Karpas-422 (cell line): Measurements from ENCODE around the gene CFD. TPM values are rescaled to one million over a fixed set of nuclear protein-coding genes. Genes with fewer than 3 reads are reported as not detected.
"Not testable (repeated sequence)": the region's sequence is repeated elsewhere in the genome, so short reads cannot be mapped to it uniquely, and the experiment has no call there.

ENCODE experiments used
- DNase-seq: peaks from one replicate; pipeline ENCODE4 v3.0.0-alpha.2; 2015
- H2AFZ ChIP-seq: fragments of 200-600 bp; sonication (generic); 2 replicates; pipeline ENCODE4 v1.6.1; 2014; ENCODE audit warnings: antibody characterized with exemption, low read length, mixed read lengths
- H3K27ac ChIP-seq: fragments of 200-600 bp; sonication (generic); 2 replicates; pipeline ENCODE4 v1.5.1; 2014; ENCODE audit warnings: mild to moderate bottlenecking, low read length, moderate library complexity
- H3K27me3 ChIP-seq: fragments of 200-600 bp; sonication (generic); 2 replicates; pipeline ENCODE4 v1.6.1; 2014; ENCODE audit warnings: low read length, mixed read lengths
- H3K36me3 ChIP-seq: fragments of 200-600 bp; sonication (generic); 2 replicates; pipeline ENCODE4 v1.6.1; 2014; ENCODE audit warnings: low read length, mixed read lengths; ENCODE audit not compliant: insufficient read depth
- H3K4me1 ChIP-seq: fragments of 200-600 bp; sonication (generic); 2 replicates; pipeline ENCODE4 v1.6.1; 2014; ENCODE audit warnings: mild to moderate bottlenecking, low read length, mixed read lengths
- H3K4me2 ChIP-seq: fragments of 200-600 bp; sonication (generic); 2 replicates; pipeline ENCODE4 v1.6.1; 2014; ENCODE audit warnings: low read length, low read depth, mild to moderate bottlenecking; ENCODE audit not compliant: poor library complexity, severe bottlenecking
- H3K4me3 ChIP-seq: fragments of 200-600 bp; sonication (generic); 2 replicates; pipeline ENCODE4 v1.5.1; 2014; ENCODE audit warnings: mild to moderate bottlenecking, antibody characterized with exemption, low read length, mixed read lengths
- H3K79me2 ChIP-seq: fragments of 200-600 bp; sonication (generic); 2 replicates; pipeline ENCODE4 v1.6.1; 2014; ENCODE audit warnings: mild to moderate bottlenecking, low read length, mixed read lengths
- H3K9ac ChIP-seq: fragments of 200-600 bp; sonication (generic); 2 replicates; pipeline ENCODE4 v1.6.0; 2014; ENCODE audit warnings: low read length
- H3K9me2 ChIP-seq: fragments of 200-600 bp; sonication (generic), shearing (Covaris generic); replicated peaks from 2 replicates; pipeline ENCODE4 v1.6.0; 2014; ENCODE audit warnings: mild to moderate bottlenecking, low read length, moderate library complexity; ENCODE audit not compliant: insufficient read depth
- H3K9me3 ChIP-seq: fragments of 300-700, 200-600 bp; sonication (generic); 2 replicates; pipeline ENCODE4 v1.6.1; 2014; ENCODE audit warnings: low read length, mixed read lengths
- H4K20me1 ChIP-seq: fragments of 200-600 bp; sonication (generic); 2 replicates; pipeline ENCODE4 v1.6.1; 2014; ENCODE audit warnings: mild to moderate bottlenecking, antibody characterized with exemption, low read length, low read depth; ENCODE audit not compliant: insufficient read depth
- total RNA-seq: library from RNA; depleted of rRNA; stranded (reverse); fragments of >200 nt; shearing (Covaris generic); gene quantifications from 2 replicates; pipeline ENCODE4 v1.2.3, GENCODE V29; 2014; ENCODE audit warnings: low replicate concordance

The CFD gene
- total RNA-seq, 1 experiment from 2014 or later, result 1.5 TPM

DNA sequence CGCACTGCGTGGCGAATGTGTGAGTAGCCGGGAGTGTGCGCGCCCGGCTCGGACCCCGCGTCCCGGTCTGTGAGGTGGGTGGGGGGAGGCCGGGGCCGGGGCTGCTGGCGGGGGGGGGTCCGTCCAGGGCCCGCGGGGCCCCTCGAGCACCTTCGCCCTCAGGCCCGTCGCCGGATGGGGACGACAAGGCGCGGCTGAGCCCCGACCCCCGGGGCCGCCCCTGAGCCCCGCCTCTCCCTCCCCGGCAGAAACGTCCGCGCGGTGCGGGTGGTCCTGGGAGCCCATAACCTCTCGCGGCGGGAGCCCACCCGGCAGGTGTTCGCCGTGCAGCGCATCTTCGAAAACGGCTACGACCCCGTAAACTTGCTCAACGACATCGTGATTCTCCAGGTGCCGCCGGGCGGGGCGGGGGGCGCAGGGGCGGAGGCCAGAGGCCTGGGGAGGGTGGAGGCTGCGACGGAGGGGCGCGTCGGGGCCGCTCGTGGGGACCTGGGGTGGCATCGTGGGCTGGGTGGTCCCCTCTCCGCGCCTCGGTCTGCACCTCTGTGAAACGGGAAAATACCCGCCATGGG lies 6.4 kb upstream of the CFD start:
- Histone ChIP-seq H3K9me2 (no peaks in the 10 kb centered on the region), H3K9me3 (no peaks in the 10 kb centered on the region), H4K20me1 (no peaks in the 10 kb centered on the region), H3K27me3 (no peaks in the 10 kb centered on the region), H3K36me3 (no peaks in the 10 kb centered on the region), H3K4me1 (no peaks in the 10 kb centered on the region), H3K27ac (no peak overlapping the region), H3K4me3 (no peak overlapping the region), H3K79me2 (no peaks in the 10 kb centered on the region), H3K4me2 (no peak overlapping the region), H3K9ac (no peak overlapping the region), H2AFZ (no peak overlapping the region)
- DNase-seq, result no peak

DNA sequence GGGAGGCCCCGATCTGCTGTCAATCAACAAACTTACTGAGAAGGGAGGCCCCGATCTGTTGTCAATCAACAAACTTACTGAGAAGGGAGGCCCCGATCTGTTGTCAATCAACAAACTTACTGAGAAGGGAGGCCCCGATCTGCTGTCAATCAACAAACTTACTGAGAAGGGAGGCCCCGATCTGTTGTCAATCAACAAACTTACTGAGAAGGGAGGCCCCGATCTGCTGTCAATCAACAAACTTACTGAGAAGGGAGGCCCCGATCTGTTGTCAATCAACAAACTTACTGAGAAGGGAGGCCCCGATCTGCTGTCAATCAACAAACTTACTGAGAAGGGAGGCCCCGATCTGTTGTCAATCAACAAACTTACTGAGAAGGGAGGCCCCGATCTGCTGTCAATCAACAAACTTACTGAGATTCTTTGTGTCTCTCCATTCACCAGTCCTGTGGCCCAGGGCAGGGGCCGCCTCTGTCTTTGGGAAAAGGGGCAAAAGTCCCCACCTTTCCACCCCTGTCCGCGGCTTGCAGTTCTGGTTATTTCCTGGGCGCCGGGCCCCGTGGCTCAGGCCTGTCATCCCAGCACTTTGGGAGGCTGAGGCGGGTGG lies 5.7 kb upstream of the CFD start:
- H3K27me3 ChIP-seq, H3K9me2 ChIP-seq, H3K4me3 ChIP-seq, H3K4me1 ChIP-seq, H2AFZ ChIP-seq, H3K9me3 ChIP-seq, H3K36me3 ChIP-seq, H3K27ac ChIP-seq, H3K4me2 ChIP-seq, H3K9ac ChIP-seq, H4K20me1 ChIP-seq, H3K79me2 ChIP-seq, DNase-seq: not testable (repeated sequence)

DNA sequence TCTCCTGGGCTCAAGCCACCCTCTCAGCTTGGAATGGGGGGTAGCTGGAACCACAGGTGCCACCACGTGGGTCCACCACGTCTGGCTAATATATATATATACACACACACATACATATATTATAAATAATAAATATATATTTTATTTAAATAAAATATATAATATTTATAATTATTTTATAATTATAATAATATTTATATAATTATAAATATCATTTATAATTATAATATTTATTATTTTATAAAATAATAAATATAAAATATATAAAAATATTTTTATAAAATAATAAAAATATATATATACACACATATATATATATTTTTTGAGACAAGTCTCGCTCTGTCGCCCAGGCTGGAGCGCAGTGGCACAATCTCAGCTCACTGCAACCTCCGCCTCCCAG lies 4.9 kb upstream of the CFD start:
- Histone ChIP-seq H3K9me2 (no peaks in the 10 kb centered on the region), H3K9ac (no peak overlapping the region), H2AFZ (no peak overlapping the region), H3K27ac (no peak overlapping the region), H3K27me3 (no peaks in the 10 kb centered on the region), H3K9me3 (no peaks in the 10 kb centered on the region), H3K4me1 (no peaks in the 10 kb centered on the region), H3K4me3 (no peak overlapping the region), H4K20me1 (no peaks in the 10 kb centered on the region), H3K79me2 (no peaks in the 10 kb centered on the region), H3K4me2 (no peak overlapping the region), H3K36me3 (no peaks in the 10 kb centered on the region)
- DNase-seq, result peak; percentile 56

DNA sequence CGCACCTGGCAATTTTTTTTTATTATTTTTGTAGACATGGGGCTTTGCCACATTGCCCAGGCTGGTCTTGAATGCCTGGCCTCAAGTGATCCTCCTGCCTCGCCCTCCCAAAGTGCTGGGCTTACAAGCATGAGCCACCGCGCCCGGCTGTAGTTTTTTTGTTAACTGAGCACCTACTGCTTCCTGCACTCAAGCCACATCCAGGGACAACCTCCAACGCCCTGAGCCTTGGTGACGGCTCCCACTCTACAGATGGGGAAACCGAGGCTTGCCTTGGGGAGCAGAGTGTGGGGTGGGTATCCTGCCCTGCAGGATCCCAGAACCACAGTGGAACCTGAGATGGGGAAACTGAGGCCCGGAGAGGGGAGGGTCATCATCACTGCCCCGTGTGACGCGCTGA lies 4.3 kb upstream of the CFD start:
- no peak for DNase-seq
- no peaks in the 10 kb centered on the region for H3K36me3 ChIP-seq
- H3K4me2 ChIP-seq, result no peak overlapping the region
- H3K27me3 ChIP-seq, result no peaks in the 10 kb centered on the region
- H3K27ac ChIP-seq, result no peak overlapping the region
- no peaks in the 10 kb centered on the region for H4K20me1 ChIP-seq
- H3K4me1 ChIP-seq, result no peaks in the 10 kb centered on the region
- no peaks in the 10 kb centered on the region for H3K9me2 ChIP-seq
- no peaks in the 10 kb centered on the region for H3K79me2 ChIP-seq
- no peak overlapping the region for H2AFZ ChIP-seq
- H3K9me3 ChIP-seq, result no peaks in the 10 kb centered on the region
- H3K9ac ChIP-seq, result no peak overlapping the region
- H3K4me3 ChIP-seq, result no peak overlapping the region

DNA sequence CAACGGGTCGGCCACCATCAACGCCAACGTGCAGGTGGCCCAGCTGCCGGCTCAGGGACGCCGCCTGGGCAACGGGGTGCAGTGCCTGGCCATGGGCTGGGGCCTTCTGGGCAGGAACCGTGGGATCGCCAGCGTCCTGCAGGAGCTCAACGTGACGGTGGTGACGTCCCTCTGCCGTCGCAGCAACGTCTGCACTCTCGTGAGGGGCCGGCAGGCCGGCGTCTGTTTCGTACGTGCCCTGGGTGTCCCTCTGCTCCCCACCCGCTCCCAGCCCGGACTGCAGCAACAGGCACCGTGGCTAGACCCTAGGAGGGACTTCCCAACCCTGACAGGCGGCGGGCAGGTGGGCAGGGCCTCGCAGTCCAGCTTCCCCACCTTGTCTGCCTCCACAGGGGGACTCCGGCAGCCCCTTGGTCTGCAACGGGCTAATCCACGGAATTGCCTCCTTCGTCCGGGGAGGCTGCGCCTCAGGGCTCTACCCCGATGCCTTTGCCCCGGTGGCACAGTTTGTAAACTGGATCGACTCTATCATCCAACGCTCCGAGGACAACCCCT lies 3.8 kb upstream of the CFD start:
- Histone ChIP-seq H3K79me2 (no peaks in the 10 kb centered on the region), H4K20me1 (no peaks in the 10 kb centered on the region), H3K9me2 (no peaks in the 10 kb centered on the region), H3K9ac (no peak overlapping the region), H3K27me3 (no peaks in the 10 kb centered on the region), H3K9me3 (no peaks in the 10 kb centered on the region), H3K27ac (no peak overlapping the region), H3K4me2 (no peak overlapping the region), H3K4me3 (no peak overlapping the region), H2AFZ (no peak overlapping the region), H3K36me3 (no peaks in the 10 kb centered on the region), H3K4me1 (0 out of 2 replicates have a peak, but pooled peaks cover 1% of the 10 kb centered on the region)
- DNase-seq, result no peak

DNA sequence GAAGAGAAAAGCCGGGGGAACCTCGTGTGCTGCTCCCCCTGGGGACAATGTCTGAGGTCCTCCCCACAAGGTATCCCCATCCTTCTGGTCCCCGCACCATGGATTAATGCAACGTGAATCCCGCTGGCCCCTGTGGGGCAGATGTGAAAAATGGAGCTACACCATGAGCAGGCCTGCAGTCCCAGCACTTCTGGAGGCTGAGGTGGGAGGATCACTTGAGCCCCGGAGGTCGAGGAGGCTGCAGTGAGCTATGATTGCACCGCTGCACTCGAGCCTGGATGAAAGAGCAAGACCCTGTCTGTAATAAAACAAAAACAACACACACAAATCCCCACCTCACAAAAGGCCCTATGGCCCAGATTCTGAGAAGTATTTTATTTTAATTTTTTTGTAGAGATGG lies 1.2 kb upstream of the CFD start:
- 0 out of 2 replicates have a peak, but pooled peaks cover 3% of the 10 kb centered on the region for H3K4me1 ChIP-seq
- no peak overlapping the region for H3K4me2 ChIP-seq
- no peak overlapping the region for H3K27ac ChIP-seq
- H3K4me3 ChIP-seq, result no peak overlapping the region
- no peaks in the 10 kb centered on the region for H3K36me3 ChIP-seq
- no peaks in the 10 kb centered on the region for H3K79me2 ChIP-seq
- no peaks in the 10 kb centered on the region for H3K27me3 ChIP-seq
- no peaks in the 10 kb centered on the region for H3K9me3 ChIP-seq
- H2AFZ ChIP-seq, result no peak overlapping the region
- no peak overlapping the region for H3K9ac ChIP-seq
- no peaks in the 10 kb centered on the region for H3K9me2 ChIP-seq
- no peak for DNase-seq
- 0 out of 2 replicates have a peak, but pooled peaks cover 3% of the 10 kb centered on the region for H4K20me1 ChIP-seq

DNA sequence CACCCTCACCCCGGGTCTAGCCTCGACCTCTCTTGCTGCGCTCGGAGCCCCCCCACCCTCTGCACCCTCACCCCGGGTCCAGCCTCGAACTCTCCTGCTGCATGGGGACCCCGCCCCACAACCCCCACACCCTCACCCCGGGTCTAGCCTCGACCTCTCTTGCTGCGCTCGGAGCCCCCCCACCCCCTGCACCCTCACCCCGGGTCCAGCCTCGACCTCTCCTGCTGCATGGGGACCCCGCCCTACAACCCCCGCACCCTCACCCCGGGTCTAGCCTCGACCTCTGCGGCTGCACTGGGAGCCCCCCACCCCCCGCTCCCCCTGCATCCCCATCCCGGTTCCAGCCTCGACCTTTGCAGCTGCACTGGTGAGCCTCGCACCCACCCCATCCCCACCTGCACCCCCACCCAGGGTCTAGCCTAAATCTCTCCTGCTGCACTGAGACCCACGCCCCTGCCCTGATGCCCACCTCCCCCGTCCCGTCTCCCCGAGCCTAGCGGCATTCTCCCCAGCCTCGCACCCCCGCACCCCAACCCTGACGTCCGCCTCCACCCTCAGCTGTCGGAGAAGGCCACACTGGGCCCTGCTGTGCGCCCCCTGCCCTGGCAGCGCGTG lies 1.8 kb downstream of the CFD start:
- H3K9ac ChIP-seq, result no peak overlapping the region
- H3K9me3 ChIP-seq, result no peaks in the 10 kb centered on the region
- H3K27me3 ChIP-seq, result no peaks in the 10 kb centered on the region
- H3K4me2 ChIP-seq, result no peak overlapping the region
- no peak overlapping the region for H3K27ac ChIP-seq
- H3K4me1 ChIP-seq, result peaks cover 9% of the 10 kb centered on the region; the same call in 1 of the 2 replicates
- H3K9me2 ChIP-seq, result no peaks in the 10 kb centered on the region
- no peaks in the 10 kb centered on the region for H3K36me3 ChIP-seq
- H2AFZ ChIP-seq, result no peak overlapping the region
- DNase-seq, result no peak
- peak overlapping the region; percentile 47; the same call in 1 of the 2 replicates for H3K4me3 ChIP-seq
- no peaks in the 10 kb centered on the region for H3K79me2 ChIP-seq
- H4K20me1 ChIP-seq, result 0 out of 2 replicates have a peak, but pooled peaks cover 3% of the 10 kb centered on the region

DNA sequence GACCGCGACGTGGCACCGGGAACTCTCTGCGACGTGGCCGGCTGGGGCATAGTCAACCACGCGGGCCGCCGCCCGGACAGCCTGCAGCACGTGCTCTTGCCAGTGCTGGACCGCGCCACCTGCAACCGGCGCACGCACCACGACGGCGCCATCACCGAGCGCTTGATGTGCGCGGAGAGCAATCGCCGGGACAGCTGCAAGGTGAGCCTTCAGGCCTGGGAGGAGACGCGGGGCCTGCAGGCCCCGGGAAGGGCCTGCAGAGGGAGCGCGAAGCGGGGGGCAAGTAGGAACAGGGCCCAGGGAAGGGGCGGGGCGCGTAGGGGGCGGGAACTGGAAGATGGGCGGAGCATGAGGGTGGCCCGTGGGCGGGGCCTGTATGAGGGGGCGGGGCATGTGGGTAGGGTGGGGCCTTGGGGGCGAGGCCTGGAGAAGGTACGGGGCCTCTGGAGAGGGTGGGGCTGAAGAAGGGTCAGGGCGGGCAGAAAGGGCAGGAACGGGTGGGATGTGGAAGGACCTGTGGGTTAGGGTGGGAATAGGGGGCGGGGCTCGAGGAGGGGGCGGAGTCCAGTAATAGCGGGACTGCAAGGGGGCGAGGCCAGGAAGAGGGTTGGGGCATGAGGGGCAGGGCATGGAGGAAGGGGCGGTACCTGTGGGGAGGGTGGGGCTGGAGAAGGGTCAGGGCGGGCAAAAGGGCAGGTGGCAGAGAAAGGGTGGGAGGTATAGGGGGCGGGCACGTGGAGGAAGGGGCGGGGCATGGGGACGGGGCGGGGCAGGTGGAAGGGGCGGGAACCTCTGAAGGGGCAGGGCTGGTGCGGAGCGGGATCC lies 2.5 kb downstream of the CFD start:
- no peak overlapping the region for H3K4me2 ChIP-seq
- H3K9me3 ChIP-seq, result no peaks in the 10 kb centered on the region
- no peak overlapping the region for H3K9ac ChIP-seq
- DNase-seq, result peak; percentile 90
- 0 out of 2 replicates have a peak, but pooled peaks cover 3% of the 10 kb centered on the region for H4K20me1 ChIP-seq
- no peaks in the 10 kb centered on the region for H3K36me3 ChIP-seq
- no peaks in the 10 kb centered on the region for H3K79me2 ChIP-seq
- no peak overlapping the region for H3K4me3 ChIP-seq
- H3K27me3 ChIP-seq, result no peaks in the 10 kb centered on the region
- H3K9me2 ChIP-seq, result no peaks in the 10 kb centered on the region
- H3K4me1 ChIP-seq, result peaks cover 9% of the 10 kb centered on the region; the same call in 1 of the 2 replicates
- no peak overlapping the region for H2AFZ ChIP-seq
- H3K27ac ChIP-seq, result no peak overlapping the region
